Suppressor macrophage treated with lipopolysaccharide for 4 hours (primary cell): ENCODE data around the gene OAT.

Source experiments
- DNase-seq: peaks from one replicate; pipeline ENCODE4 v3.0.0-alpha.2; 2020

Gene OAT

DNA sequence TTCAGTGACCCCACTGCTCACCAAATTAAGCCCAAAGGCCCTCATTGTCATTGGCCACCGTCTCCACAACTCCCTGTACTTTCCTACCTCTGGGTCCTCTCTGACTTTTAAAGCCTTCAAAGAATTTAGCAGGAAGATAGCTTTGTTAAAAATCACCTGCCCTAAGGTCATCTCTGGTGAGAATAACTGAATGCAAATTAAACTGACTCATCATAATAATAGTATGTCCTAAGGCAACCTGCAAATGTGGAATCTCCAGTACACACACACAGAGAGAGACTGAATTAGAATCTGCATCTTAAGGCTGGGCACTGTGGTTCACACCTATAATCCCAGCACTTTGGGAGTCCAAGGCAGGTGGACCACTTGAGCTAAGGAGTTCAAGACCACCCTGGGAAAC, 24.1 kb downstream of the OAT start:
- no peak for DNase-seq

DNA sequence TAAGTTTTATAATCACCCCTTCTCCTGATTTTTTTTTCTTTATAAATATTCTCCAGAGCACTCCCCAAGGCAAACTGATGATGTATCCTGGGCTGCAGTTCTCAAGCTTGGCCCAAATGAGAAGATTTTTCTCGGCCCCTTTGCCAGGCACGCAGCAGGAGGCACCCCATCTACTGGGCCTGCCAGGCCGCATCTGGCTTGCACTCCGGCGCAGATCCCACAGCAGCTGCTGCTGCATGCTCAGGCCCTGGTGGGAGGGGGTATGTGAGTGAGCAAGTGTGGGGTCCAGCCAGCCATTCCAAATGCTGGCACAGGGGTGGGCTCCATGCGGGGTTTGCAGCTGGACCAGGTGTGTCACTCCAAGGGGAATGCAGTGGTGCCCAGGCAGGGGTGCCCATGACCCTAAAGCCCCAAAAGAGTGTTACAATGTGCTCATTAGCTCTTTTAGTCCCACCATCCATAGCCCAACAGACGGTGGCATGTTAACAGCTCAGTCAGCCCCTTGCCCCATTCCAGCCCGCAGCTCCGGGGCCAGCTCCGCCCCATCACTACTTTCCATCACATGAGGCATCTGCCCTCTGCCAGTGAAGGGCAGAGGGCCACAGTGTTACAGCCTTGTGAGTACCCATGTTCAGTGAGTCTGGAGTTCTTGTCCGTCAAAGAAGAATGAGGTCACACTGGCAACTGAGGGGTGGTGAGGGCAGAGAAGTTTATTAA, 25.9 kb downstream of the OAT start:
- no peak for DNase-seq

DNA sequence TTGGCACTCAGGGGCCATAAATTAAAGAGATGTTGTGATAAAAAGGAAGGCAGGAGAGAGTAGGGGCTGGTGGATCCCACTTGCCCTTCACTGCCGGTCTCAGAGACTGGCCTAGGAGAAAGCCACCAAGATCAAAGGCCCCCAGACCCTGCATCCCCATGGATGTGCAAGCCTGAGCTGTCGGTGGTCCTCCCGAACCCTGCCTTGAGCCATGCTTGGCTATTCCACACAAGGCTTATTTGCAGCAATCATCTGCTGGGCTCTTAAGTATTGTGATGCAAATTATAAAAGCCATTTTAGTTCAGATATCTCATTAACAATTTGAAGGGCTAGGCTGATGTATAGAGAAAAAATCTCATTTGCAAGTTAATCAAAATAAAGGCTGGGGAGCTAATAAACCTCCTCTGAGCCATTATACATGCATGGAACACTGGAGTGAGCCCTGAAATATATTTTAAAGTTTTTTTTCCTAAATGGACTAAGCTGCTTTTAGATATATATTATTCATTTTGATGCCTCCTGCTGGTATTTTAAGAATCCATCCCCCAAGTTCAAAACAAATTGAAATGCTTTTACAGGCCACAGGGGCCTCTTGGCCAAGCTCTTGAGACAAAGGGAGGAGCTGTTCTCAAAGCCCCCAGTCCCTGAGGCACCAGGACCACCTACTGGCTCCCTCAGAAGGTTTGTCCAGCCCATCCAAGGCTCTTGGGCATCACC, 28.1 kb downstream of the OAT start:
- DNase-seq: no peak

DNA sequence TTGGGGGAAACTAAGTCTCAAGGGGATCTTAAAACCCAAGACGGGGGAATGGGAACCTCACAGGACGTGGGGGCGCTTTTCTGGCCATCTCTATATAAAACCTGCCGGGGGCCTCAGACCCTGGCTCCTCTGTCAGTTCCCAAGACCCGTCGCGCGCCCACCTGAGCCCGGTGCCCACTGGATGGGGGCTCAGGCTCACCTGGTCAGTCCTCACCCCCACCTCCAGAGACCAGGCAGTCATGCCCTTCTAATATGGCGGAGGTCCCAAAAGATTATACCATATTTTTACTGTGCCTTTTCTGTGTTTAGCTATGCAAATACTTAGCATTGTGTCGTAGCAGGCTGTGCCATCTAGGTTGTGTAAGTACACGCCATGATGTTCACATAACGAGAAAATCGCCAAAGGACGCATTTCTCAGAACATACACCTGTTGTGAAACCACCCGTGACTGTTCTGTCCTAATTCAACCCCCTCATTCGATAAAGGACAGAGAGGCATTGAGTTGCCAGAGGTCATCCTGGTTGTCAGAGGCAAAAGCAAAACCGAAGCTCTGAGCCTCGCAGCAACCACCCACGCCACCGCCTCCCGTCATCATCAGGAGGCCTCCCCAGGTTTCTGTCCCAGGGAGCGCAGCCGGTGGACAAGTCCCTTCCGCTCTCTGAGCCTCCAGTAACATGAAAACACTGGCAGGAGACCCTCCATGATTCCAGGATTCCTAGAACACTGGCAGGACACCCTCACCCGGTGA, 28.9 kb downstream of the OAT start:
- DNase-seq: no peak

DNA sequence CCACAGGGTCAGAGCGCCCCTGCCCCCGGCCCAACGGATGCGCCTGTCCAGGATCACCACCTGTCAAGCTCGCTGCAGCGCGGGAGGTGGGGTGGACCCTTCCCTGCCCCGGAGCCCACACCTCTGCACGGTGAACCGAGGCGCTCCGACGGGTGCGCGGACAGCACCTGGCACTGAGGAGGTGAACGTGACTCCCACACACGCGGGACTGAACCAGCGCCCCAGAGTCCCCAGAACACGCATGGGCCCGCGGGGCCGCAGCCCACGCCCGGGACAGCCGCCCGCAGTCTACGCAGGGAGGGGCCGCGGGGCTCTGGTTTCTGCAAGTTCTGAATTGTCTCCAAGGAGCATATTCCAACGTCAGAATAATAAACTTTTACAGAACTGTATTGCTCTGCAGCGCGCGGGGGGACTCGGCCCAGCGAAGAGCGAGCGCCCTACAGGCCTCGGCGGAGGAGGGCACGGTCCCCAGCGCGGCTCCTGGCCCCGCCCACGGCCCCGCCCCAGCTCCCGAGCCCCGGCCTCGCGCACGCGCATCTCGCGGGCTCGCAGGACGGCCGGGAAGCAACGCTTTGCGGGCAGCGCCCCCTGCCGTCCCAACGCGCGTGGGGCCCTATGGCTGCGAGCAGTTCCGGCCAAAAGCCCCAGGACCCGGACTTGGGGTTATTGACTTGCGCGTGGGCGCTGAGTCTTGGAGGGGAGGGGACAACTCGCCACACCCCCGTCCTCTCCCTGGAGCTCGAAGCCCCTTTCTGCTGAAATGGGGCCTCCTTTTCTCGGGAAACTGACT, 29.7 kb downstream of the OAT start:
- DNase-seq: peak; percentile 98

DNA sequence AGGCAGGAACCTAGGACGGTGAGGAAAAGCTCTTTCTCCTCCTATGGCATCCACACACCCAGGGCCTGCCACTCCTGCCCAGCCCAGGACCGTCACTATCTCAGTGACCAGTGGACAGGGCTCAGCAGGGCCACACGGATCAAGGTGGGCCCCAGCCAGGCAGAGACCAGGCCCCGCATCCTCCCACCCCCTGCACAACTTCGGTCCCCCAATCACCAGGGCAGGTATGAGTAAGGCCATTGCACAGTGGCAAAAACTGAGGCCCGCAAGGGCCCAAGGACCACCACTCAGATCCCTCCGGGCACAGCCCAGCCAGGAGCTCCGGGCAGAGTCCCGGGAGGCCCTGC, 30.3 kb downstream of the OAT start:
- DNase-seq: no peak

DNA sequence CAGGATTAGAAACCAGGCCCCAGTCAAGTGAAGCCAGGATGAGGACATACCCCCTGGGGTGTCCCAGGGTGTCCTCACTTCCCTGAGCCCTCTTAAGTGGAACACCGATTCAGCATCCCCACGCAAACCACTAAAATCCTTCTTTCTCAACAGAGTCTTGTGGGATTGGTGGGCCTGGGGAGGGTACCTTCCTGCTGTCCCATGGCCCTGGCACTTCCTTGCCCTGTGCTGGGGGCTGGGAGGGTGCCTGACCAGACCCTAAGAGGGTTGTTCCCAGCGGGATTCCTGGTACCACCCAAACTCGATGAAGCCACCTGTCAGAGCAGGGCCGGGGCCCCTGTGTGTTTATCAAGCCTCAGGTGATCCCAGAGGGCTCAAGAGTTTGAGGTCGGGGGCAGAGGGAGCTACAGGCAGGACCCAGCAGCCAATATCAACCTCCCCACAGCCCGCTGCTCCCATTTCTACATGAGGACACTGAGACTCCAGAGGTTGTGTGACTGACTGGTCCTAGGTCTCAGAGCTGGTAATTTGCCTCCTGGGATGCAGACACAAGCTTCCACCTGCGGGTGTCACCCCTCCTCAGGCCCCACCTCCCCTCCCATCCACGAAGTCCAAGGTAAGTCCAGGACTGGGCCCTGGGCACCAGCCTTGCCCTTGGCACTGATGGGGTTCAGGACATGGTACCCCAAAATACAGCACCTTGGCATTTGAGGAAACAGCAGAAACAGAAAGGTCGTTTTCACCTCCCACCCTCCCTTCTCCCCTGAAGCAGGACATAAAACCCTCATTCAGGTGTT, 31.4 kb downstream of the OAT start:
- no peak for DNase-seq

DNA sequence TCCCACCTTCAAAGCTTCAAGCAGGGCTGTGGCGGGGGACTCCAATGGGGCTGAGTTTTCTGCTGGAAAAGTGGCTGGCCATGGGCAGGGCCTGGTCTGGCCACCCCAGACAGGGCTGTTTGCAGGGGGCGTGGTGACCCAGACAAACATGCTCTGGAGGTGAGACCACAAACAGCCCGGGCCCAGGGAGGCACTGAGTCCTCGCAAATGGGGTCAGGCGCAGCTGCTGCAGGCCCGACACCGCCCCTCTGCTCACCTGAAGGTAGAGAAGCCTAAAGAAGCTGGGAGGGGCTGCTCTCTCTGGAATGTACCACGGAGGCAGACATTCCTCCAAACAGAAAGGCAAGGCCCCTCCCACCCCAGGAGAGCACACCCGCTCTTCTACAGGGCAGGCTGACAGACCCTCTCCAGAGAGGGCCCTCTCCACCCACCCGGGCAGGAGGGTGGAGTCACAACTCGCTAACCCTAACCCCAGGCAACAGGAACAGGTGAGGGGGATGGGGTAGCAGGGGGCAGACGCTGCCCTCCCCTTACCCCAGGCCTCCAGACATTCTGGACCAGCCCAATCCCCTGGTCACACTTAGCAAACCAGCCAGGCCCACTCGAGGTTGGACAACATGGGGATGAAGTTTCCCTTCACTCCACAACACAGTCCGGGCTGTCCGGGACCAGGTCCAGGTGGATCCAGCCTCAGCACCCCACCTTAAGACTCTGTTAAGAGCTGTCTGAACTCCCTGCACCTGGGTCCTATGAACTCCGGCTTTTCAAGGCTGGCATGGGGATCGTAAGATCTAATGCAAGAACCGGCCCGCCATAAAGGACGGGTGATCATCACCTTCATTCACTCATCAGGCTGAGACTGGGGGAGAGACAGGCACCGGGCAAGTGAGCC, 32.3 kb downstream of the OAT start:
- DNase-seq: no peak

DNA sequence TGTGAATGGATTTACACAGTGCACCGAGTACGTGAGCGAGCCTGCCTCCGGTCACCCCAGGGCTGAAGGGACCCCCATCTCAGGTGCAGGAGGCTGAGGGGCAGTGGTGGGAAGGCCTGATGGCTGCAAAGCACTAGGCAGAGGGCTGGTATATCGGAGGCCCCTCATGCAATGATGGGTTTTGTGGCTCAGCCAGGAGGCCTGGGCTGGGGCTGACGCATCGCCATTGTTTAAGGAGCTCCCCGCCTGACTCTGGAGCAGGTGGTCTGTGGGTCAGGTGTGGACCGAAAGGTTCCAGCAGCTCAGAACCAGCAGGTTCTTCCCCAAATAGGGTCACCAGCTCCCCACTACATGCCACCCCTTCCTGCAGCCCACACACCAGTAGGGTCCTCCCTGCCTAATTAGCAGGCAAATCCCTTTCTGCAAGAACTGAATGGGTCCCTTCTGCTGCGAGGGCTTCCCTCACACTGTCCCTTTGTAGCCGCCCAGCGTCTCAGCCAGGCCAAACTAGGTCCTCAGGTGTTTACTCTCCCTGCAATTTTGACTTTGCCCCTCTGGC, 33.0 kb downstream of the OAT start:
- no peak for DNase-seq

DNA sequence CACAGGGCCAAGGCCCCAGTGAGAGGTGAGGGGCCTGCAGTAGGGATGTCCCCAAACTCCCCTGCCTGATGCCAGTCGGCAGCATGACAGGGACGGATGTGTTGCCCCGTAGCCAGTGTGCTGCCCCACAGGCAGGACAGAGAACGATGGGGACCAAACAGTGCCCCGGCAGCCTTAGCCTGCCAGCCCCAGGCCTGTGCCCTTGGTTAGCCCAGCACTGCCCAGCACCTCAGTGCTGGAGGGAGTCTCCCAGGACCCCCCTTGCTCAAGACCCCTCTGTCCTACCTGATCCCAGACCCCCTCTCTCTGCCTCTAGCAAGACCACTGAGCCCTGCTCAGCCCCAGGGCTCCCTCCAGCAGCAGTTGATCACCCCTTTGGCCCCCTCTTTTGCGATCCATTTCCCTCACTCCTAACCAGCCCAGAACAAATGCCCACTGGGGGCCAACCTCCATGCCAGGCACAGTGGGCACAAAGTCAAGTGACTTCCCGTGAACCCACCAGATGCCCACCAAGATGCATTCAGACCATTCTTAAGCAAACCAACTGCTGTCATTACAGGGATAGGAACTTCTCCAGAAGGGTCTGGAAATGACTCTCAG, 34.0 kb downstream of the OAT start:
- no peak for DNase-seq

DNA sequence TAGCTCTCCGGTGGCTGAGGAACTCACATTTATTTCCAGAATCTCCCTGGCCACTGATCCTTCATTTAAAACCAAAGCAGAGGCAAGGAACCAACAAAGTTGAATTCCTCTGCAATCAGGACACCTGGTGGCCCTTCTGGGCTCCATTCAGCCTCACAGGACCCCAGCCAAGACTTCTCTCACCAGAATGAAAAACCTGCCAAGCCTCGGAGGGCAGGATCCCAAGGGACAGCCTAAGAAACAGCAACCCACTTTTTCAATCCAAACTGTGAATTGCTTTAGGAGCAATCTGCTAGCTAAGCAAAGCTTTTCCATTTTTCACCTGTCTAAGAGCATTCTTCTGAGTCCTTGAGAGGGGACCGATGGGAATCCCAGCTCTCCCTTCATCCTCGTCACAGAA, 34.6 kb downstream of the OAT start:
- DNase-seq: no peak

DNA sequence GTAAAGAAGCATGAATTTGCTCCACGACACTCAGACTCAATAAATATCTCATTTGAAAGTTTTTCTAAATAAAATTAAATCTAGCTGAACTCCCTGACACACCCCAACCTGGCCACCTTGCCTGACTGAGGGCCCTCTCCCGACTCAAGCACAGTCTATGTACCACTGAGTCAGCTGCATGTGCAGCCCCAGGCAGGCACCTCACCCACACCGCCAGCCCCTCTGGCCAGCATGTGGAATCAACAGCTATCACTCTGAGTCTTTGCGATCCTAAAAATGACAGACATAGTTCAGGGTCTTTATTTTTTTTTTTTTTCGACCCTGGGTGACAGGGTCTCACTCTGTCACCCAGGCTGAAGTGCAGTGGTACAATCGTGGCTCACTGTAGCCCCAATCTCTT, 35.2 kb downstream of the OAT start:
- DNase-seq: no peak

DNA sequence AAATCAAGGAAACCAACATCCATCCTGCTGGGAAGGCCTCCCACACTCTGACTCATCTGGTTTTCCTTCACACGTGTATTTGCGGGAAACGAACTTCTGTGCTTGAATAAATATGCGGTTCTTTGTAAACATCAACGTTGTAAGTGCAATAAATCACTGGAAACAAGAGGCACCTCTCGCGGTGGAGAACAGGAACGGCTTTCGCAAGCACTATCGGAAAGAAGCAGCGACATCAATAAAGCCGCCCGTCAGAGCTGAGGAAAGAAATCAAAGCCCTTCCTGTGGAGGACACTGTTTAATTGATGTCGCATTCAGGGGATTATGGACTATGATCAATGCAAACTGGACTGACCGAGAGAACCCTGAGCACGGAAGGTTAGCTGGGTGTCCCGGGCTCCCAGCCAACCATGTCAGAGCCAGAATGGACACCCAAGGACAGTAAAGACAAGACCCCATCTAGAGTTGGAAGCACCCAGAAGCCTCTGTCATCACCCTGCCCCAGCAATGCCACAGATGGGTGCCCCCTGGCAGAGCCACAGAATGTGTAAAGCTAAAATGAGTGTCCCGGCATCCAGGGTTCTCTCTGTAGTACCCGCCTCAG, 37.6 kb downstream of the OAT start:
- DNase-seq: peak; percentile 5

DNA sequence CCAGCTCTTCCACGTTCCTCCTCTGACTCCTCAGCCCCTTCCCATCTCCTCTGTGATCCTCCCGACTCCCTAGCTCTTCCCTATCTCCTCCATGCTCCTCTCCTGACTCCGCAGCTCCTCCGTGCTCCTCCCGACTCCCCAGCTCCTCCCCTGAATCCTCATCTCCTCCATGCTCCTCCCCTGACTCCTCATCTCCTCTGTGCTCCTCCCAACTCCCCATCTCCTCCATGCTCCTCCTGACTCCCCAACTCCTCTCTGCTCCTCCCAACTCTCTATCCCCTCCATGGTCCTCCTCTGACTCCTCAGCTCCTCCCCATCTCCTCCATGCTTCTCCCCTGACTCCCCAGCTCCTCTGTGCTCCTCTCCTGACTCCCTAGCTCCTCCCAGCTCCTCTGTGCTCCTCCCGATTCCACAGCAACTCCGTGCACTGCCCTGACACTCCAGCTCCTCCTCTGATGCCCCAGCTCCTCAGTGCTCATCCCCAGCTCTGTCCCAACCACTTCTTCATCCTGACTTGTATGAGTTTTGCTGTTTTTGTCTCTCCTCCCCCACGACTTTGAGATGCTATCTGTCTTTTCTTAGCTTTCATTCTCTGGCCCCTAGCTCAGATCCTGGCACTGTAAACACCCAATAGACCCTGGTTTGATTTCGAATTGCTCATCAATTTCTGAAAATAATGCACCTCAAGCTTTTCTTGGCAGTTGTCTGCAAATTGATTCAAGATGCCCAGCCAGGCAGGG, 38.3 kb downstream of the OAT start:
- DNase-seq: no peak

DNA sequence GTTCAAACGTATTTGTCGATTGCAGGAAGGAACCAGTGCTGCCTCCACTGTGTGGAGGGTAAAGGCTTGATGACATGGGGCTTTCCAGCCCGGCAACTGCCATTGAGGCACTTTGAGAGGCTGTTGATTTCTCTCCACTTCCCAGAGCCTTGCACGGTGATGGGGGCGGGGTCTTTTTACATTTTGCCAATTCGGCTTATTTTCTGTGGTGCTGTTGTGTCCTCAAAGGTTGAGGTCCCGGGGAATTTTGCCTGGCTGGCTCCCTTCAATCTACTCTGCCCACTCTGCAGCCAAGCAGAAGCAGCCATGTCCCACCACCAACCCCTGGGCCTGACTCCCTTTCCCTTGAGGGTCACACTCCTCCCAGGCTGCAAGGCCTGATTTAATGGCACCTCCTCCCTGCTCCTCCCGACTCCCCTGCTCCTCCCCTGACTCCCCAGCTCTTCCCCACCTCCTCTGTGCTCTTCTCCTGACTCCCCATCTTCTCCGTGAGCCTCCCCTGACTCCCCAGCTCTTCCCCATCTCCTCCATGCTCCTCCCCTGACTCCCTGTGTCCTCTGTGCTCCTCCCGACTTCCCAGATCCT, 39.0 kb downstream of the OAT start:
- no peak for DNase-seq

DNA sequence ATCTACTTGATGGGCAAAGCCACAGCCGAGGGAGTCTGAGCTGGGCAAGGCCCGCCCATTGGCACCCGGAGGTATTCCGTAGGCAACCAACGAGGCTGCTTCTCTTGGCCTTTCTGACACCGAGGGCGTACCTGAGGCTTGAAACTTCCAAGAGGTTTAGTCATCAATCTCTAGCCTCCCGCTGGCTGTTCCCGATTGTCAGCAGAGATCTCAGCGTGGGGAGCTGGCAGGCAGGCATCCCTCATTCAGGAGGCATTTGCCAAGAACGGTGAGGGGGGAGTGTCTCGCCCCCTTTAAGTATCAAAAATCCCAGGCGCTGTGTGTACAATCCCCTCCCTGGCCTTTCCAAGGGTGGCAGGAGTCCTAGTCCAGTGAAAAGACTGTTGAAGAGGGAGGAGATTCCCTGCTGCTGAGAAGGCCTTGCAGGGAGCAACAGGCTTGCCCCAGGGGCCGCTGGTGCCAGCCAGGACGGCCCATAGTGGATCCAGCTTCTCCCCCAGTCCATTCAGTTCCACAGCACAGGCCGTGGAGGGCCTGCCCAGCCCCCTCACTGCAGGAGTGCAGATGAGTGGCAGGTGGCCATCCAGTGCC, 39.7 kb downstream of the OAT start:
- no peak for DNase-seq

DNA sequence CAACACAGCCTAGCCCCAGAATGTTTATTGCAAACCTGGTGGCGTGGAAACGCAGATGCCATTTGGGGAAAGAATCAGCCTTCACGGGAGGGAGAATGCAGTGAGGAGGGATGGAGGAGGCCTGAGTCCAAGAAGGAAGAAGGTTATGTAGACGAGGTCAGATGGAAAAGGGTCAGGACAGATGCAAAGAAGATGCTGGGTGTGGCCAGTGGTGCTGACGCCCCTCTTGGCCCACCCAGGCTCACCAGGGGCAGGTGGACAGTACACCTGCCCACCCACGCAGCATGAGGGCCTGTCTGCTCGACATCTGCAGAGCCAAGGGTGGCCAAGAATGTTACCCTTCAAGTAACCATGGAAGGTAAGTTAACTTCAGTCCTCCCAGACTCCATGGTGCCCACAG, 40.5 kb downstream of the OAT start:
- no peak for DNase-seq

DNA sequence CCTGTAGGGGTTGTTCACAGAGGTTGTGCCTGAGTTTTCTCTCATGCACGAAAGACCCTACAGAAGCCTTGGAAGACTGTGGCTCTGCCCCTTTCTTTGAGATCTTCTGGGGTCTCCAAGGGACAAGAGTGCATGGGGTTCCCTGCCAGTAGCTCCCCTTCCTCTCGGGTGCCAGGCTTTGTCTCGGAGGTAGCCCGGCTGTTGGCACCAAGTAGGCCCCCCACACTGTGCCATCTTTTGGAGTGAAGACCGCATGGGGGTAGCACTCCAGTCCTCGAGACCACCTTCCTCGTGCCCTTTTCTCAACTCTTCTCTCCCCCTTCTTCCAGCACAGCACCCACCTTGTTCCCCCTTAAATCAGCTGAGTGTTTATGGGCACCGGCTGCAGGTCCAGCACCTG, 41.6 kb downstream of the OAT start:
- no peak for DNase-seq

DNA sequence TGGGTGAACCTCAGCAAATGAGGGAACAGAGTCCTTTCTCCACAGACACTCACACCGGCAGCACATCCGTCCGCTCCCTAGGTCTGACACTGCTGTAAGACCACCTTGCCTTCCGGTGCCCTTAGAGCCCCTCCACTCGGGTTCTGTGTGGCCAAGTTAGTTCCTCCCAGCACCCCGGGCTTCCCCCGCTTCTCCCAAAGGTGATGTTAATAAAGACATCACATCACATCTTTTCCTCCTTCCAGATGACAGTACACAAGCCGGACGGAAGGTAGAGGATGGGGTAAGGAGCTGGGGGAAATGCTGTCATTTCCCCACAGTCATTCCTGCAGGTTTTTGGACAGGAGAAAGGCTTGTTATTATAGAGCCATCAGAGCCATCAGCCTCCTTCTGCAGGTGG, 42.3 kb downstream of the OAT start:
- DNase-seq: no peak
